ENCODE results near the gene ZFR. TPM values are rescaled to one million over a fixed set of nuclear protein-coding genes. Genes with fewer than 3 reads are reported as not detected.

The ZFR gene
- total and polyA plus RNA-seq, 8 donors, result 47.1 to 116 (median 103) TPM

- no peak overlapping the region for H3K27ac ChIP-seq
- DNase-seq, result no peak
- peaks cover 0 to 91% of the 10 kb centered on the region in 2 donors for H3K36me3 ChIP-seq
- no peaks in the 10 kb centered on the region for H3K27me3 ChIP-seq
- no peaks in the 10 kb centered on the region for H3K4me1 ChIP-seq
- ATAC-seq, result no peak
- H3K9me3 ChIP-seq, result no peaks in the 10 kb centered on the region
- H3K4me3 ChIP-seq, result no peak overlapping the region
- intact Hi-C loops (cut with DNase I), result no loop called here
- TF ChIP-seq CTCF (IDR thresholded peaks at IDR 0.05), result no peak
Observed at GRCh38 chr5:32358611-32359010, 85.9 kb downstream of the ZFR start.

GRCh38 chr5:32357658-32358057 is 86.9 kb downstream of the ZFR start:
- H3K9me3 ChIP-seq, result no peaks in the 10 kb centered on the region
- no peaks in the 10 kb centered on the region for H3K4me1 ChIP-seq
- ATAC-seq (no peak), DNase-seq (no peak)
- intact Hi-C loops (cut with DNase I), result no loop called here
- no peaks in the 10 kb centered on the region for H3K27me3 ChIP-seq
- TF ChIP-seq CTCF (IDR thresholded peaks at IDR 0.05), result no peak
- no peak overlapping the region for H3K27ac ChIP-seq
- H3K4me3 ChIP-seq, result no peak overlapping the region
- H3K36me3 ChIP-seq, result peaks cover 0 to 84% of the 10 kb centered on the region in 2 donors

GRCh38 chr5:32355686-32356085 is 88.9 kb downstream of the ZFR start:
- intact Hi-C loops (cut with DNase I), result no loop called here
- ATAC-seq (no peak), DNase-seq (peak in 1 of 4 donors; percentile 12)
- no peaks in the 10 kb centered on the region for H3K9me3 ChIP-seq
- TF ChIP-seq CTCF (IDR thresholded peaks at IDR 0.05), result no peak
- H3K36me3 ChIP-seq, result peaks cover 0 to 64% of the 10 kb centered on the region in 2 donors
- H3K27ac ChIP-seq, result no peak overlapping the region
- no peaks in the 10 kb centered on the region for H3K4me1 ChIP-seq
- H3K4me3 ChIP-seq, result no peak overlapping the region
- H3K27me3 ChIP-seq, result no peaks in the 10 kb centered on the region

- H3K27me3 ChIP-seq, result no peaks in the 10 kb centered on the region
- no peak overlapping the region for H3K4me3 ChIP-seq
- peaks cover 0 to 43% of the 10 kb centered on the region in 2 donors for H3K36me3 ChIP-seq
- DNase-seq, result no peak
- H3K4me1 ChIP-seq, result no peaks in the 10 kb centered on the region
- no peak overlapping the region for H3K27ac ChIP-seq
- intact Hi-C loops (cut with DNase I), result no loop called here
- no peaks in the 10 kb centered on the region for H3K9me3 ChIP-seq
- ATAC-seq, result no peak
- no peak for TF ChIP-seq CTCF (IDR thresholded peaks at IDR 0.05)
Observed at GRCh38 chr5:32353420-32353819, 91.1 kb downstream of the ZFR start.

- H3K4me3 ChIP-seq, result no peak overlapping the region
- no peak for ATAC-seq
- DNase-seq, result no peak
- H3K27me3 ChIP-seq, result no peaks in the 10 kb centered on the region
- TF ChIP-seq CTCF (IDR thresholded peaks at IDR 0.05), result no peak
- no peaks in the 10 kb centered on the region for H3K4me1 ChIP-seq
- intact Hi-C loops (cut with DNase I), result no loop called here
- H3K9me3 ChIP-seq, result peaks cover 0 to 2% of the 10 kb centered on the region in 2 donors
- H3K27ac ChIP-seq, result no peak overlapping the region
- peaks cover 0 to 38% of the 10 kb centered on the region in 2 donors for H3K36me3 ChIP-seq
Observed at GRCh38 chr5:32352685-32353084, 91.9 kb downstream of the ZFR start.

Data from left lung (tissue), 10 donors.